HepG2 (cell line): ENCODE results near the gene SAMD8. TPM values are rescaled to one million over a fixed set of nuclear protein-coding genes. Genes with fewer than 3 reads are reported as not detected.
A peak's percentile ranks its signal among the peaks of the same experiment; 100 is the strongest.

ENCODE experiments used
- CENPX ChIP-seq: sonication (generic); formaldehyde crosslinking; IDR thresholded peaks from 2 replicates; pipeline ENCODE4 v1.9.0; 2021; ENCODE audit warnings: mild to moderate bottlenecking, missing genetic modification reagents, moderate library complexity
- MTF2 ChIP-seq: sonication (generic); formaldehyde crosslinking; IDR thresholded peaks from 2 replicates; pipeline ENCODE4 v1.5.0; 2020; ENCODE audit warnings: missing genetic modification reagents, borderline replicate concordance
- NFATC3 ChIP-seq: sonication (generic); formaldehyde crosslinking; IDR thresholded peaks from 2 replicates; pipeline ENCODE4 v1.5.1; 2020; ENCODE audit warnings: mild to moderate bottlenecking, missing genetic modification reagents
- NFIB ChIP-seq: sonication (generic); formaldehyde crosslinking; IDR thresholded peaks from 2 replicates; pipeline ENCODE4 v1.9.0; 2021; ENCODE audit warnings: missing genetic modification reagents, mild to moderate bottlenecking, borderline replicate concordance
- PAF1 ChIP-seq: IDR thresholded peaks from 2 replicates; pipeline ENCODE4 v1.6.1; 2016; ENCODE audit warnings: missing genetic modification reagents, missing compliant biosample characterization
- TP53 ChIP-seq: sonication (generic); formaldehyde crosslinking; conservative IDR thresholded peaks from 2 replicates; pipeline ENCODE4 v1.4.0; 2020; ENCODE audit warnings: missing genetic modification reagents
- U2AF2 ChIP-seq: fragments of 200-400 bp; formaldehyde crosslinking; IDR thresholded peaks from 2 replicates; pipeline ENCODE4 v1.6.1; 2017; ENCODE audit warnings: low read depth, mild to moderate bottlenecking, low read length
- ZNF326 ChIP-seq: sonication (generic); formaldehyde crosslinking; IDR thresholded peaks from 2 replicates; pipeline ENCODE4 v1.4.0; 2020; ENCODE audit warnings: missing genetic modification reagents, borderline replicate concordance
- ZNF589 ChIP-seq: sonication (generic); formaldehyde crosslinking; conservative IDR thresholded peaks from 2 replicates; pipeline ENCODE4 v1.8.0; 2022; ENCODE audit warnings: mild to moderate bottlenecking, moderate library complexity, missing genetic modification reagents
- polyA plus RNA-seq, 8 experiments: library from polyadenylated mRNA; depleted of rRNA in 3 of 8; stranded (reverse) in 7 of 8; unstranded in 1 of 8; fragments of >200 nt; fragmentation: Illumina TruSeq in 4 of 8; extraction: Trizol in 4 of 8; gene quantifications; 2 replicates each; pipeline versions ENCODE4 v1.2.1 to v1.2.3, GENCODE V29; 2011 to 2016; ENCODE audit warnings: low read depth in 4 of 8, missing spikeins in 1 of 8, mixed read lengths in 1 of 8; ENCODE audit not compliant: insufficient read depth in 1 of 8
- total RNA-seq, 5 experiments: library from RNA; depleted of rRNA; stranded (reverse); fragments of >200 nt; fragmentation: Illumina TruSeq; extraction: Trizol; gene quantifications; 2 replicates each; pipeline ENCODE4 v1.2.3, GENCODE V29; 2016; ENCODE audit warnings: low read depth in 1 of 5
- TF ChIP-seq, protein P1 (sequence below): IDR thresholded peaks from 2 replicates; pipeline ENCODE4 v1.6.1; 2018; ENCODE audit warnings: missing genetic modification reagents
- TF ChIP-seq, protein P2 (sequence below), 2 experiments: sonication (generic) in 1 of 2; formaldehyde crosslinking in 1 of 2; IDR thresholded peaks; 2 replicates each; pipeline versions ENCODE4 v1.4.0 to v1.6.1; 2016 to 2020; ENCODE audit warnings: borderline replicate concordance in 1 of 2, low read depth in 1 of 2, mild to moderate bottlenecking in 1 of 2, missing genetic modification reagents in 1 of 2
- TF ChIP-seq, protein P3 (sequence below): sonication (generic); formaldehyde crosslinking; IDR thresholded peaks from 2 replicates; pipeline ENCODE4 v1.4.0; 2020; ENCODE audit warnings: missing genetic modification reagents
- TF ChIP-seq, protein P4 (sequence below): sonication (generic); formaldehyde crosslinking; IDR thresholded peaks from 2 replicates; pipeline ENCODE4 v1.8.1; 2023; ENCODE audit warnings: mild to moderate bottlenecking, moderate library complexity, missing genetic modification reagents
- TF ChIP-seq, protein P5 (sequence below): IDR thresholded peaks from 2 replicates; pipeline ENCODE4 v1.4.0; 2020; ENCODE audit warnings: mild to moderate bottlenecking, missing genetic modification reagents

SAMD8 gene
- total and polyA plus RNA-seq, 2 of the 13 experiments (the other 11 are each of a cell fraction or from before 2014, with no cell fraction given), result 10.4 to 13.2 TPM

DNA sequence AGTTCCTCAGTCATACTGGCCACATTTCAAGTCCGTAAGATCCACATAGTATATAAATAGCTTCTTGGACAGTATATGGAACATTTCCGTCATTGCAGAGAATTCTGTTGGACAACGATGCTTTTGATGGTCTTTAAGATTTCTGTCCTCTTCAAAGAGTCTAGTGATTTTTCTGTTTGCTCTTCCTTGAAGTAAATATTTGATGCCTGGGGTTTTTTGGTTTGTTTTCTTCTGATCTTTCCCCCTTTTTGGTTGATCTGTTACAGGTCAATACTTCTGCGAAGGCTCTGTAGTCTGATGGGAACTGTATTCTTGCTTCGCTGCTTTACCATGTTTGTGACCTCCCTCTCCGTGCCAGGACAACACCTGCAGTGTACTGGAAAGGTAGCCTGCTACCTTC lies 56.8 kb downstream of the SAMD8 start (continued):
- TF ChIP-seq, protein P1, sequence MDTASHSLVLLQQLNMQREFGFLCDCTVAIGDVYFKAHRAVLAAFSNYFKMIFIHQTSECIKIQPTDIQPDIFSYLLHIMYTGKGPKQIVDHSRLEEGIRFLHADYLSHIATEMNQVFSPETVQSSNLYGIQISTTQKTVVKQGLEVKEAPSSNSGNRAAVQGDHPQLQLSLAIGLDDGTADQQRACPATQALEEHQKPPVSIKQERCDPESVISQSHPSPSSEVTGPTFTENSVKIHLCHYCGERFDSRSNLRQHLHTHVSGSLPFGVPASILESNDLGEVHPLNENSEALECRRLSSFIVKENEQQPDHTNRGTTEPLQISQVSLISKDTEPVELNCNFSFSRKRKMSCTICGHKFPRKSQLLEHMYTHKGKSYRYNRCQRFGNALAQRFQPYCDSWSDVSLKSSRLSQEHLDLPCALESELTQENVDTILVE, result peak; percentile 69; the same call in 1 of the 2 replicates
- TF ChIP-seq U2AF2 (no peak), PAF1 (CRISPR knock-in tag) (no peak), NFATC3 (CRISPR knock-in tag) (no peak), ZNF589 (no peak), ZNF326 (CRISPR knock-in tag) (no peak), CENPX (CRISPR knock-in tag) (no peak), MTF2 (CRISPR knock-in tag) (no peak), TP53 (no peak; the same call in 1 of the 2 replicates), NFIB (CRISPR knock-in tag) (no peak)
- TF ChIP-seq, protein P2, sequence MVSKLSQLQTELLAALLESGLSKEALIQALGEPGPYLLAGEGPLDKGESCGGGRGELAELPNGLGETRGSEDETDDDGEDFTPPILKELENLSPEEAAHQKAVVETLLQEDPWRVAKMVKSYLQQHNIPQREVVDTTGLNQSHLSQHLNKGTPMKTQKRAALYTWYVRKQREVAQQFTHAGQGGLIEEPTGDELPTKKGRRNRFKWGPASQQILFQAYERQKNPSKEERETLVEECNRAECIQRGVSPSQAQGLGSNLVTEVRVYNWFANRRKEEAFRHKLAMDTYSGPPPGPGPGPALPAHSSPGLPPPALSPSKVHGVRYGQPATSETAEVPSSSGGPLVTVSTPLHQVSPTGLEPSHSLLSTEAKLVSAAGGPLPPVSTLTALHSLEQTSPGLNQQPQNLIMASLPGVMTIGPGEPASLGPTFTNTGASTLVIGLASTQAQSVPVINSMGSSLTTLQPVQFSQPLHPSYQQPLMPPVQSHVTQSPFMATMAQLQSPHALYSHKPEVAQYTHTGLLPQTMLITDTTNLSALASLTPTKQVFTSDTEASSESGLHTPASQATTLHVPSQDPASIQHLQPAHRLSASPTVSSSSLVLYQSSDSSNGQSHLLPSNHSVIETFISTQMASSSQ (IDR thresholded peaks at IDR 0.05; ENCODE audit: low read depth), result peak; percentile 66
- TF ChIP-seq, protein P2 (CRISPR knock-in tag; IDR thresholded peaks at IDR 0.05; ENCODE audit: borderline replicate concordance), result peak; percentile 43; the same call in 1 of the 2 replicates
- TF ChIP-seq, protein P3, sequence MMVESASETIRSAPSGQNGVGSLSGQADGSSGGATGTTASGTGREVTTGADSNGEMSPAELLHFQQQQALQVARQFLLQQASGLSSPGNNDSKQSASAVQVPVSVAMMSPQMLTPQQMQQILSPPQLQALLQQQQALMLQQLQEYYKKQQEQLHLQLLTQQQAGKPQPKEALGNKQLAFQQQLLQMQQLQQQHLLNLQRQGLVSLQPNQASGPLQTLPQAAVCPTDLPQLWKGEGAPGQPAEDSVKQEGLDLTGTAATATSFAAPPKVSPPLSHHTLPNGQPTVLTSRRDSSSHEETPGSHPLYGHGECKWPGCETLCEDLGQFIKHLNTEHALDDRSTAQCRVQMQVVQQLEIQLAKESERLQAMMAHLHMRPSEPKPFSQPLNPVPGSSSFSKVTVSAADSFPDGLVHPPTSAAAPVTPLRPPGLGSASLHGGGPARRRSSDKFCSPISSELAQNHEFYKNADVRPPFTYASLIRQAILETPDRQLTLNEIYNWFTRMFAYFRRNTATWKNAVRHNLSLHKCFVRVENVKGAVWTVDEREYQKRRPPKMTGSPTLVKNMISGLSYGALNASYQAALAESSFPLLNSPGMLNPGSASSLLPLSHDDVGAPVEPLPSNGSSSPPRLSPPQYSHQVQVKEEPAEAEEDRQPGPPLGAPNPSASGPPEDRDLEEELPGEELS (CRISPR knock-in tag), result peak; percentile 94
- TF ChIP-seq, protein P4, sequence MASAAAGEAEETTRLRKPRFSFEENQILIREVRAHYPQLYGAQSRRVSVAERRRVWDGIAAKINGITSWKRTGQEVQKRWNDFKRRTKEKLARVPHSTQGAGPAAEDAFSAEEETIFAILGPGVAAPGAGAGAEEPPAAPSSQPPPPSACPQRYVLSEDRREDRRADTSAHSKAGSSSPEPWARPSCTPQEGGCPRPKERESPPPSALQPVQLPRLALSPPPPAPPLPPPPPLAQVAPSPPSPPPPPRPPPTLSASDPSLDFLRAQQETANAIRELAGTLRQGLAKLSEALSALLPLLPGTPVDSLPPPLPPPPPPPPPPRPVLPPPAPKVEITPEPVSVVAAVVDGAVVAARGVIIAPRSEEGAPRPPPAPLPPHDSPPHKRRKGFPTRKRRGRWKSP (CRISPR knock-in tag), result no peak; the same call in 1 of the 2 replicates
- TF ChIP-seq, protein P5, sequence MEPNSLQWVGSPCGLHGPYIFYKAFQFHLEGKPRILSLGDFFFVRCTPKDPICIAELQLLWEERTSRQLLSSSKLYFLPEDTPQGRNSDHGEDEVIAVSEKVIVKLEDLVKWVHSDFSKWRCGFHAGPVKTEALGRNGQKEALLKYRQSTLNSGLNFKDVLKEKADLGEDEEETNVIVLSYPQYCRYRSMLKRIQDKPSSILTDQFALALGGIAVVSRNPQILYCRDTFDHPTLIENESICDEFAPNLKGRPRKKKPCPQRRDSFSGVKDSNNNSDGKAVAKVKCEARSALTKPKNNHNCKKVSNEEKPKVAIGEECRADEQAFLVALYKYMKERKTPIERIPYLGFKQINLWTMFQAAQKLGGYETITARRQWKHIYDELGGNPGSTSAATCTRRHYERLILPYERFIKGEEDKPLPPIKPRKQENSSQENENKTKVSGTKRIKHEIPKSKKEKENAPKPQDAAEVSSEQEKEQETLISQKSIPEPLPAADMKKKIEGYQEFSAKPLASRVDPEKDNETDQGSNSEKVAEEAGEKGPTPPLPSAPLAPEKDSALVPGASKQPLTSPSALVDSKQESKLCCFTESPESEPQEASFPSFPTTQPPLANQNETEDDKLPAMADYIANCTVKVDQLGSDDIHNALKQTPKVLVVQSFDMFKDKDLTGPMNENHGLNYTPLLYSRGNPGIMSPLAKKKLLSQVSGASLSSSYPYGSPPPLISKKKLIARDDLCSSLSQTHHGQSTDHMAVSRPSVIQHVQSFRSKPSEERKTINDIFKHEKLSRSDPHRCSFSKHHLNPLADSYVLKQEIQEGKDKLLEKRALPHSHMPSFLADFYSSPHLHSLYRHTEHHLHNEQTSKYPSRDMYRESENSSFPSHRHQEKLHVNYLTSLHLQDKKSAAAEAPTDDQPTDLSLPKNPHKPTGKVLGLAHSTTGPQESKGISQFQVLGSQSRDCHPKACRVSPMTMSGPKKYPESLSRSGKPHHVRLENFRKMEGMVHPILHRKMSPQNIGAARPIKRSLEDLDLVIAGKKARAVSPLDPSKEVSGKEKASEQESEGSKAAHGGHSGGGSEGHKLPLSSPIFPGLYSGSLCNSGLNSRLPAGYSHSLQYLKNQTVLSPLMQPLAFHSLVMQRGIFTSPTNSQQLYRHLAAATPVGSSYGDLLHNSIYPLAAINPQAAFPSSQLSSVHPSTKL (CRISPR knock-in tag), result peak; percentile 95
